Activated CD4-positive, CD25-positive, alpha-beta regulatory T cell (primary cell): ENCODE data around the gene VWA3A.

ENCODE experiments used
- DNase-seq, 4 experiments: peaks; one replicate each; lab custom pipeline; 2025; lab: John Stamatoyannopoulos, UW

Gene VWA3A

GRCh38 chr16:22204091-22204655 lies 111.8 kb downstream of the VWA3A start:
- DNase-seq = no peak

- no peak for DNase-seq
These were observed 113.3 kb downstream of the VWA3A start for GRCh38 chr16:22205577-22206012.

- peak; percentile 67 to 75 (median 70) for DNase-seq
These were observed 113.9 kb downstream of the VWA3A start, which contains the start of gene EEF2K for GRCh38 chr16:22206013-22206841. EEF2K (plus strand) TSS chr16:22206278; CDS start chr16:22225730, 19,452 bp downstream.
